WTC11 (cell line): ENCODE results near the gene SLC24A3.

ENCODE experiments used
- AR ChIP-seq: fragments of 250-450 bp; sonication (Bioruptor Pico); IDR thresholded peaks from 2 replicates; pipeline ENCODE4 v1.9.0; 2021; ENCODE audit warnings: mild to moderate bottlenecking
- JUN ChIP-seq: sonication (generic); formaldehyde crosslinking; IDR thresholded peaks from 2 replicates; pipeline ENCODE4 v1.8.0; 2023; ENCODE audit warnings: mild to moderate bottlenecking, missing genetic modification reagents
- MAX ChIP-seq: sonication (generic); formaldehyde crosslinking; IDR thresholded peaks from 2 replicates; pipeline ENCODE4 v1.8.0; 2022; ENCODE audit warnings: mild to moderate bottlenecking, missing genetic modification reagents
- TCF7 ChIP-seq: sonication (generic); formaldehyde crosslinking; IDR thresholded peaks from 2 replicates; pipeline ENCODE4 v1.8.0; 2022; ENCODE audit warnings: mild to moderate bottlenecking, low read depth, missing genetic modification reagents, moderate library complexity
- ZNF425 ChIP-seq: fragments of 250-450 bp; sonication (Bioruptor Pico); conservative IDR thresholded peaks from 2 replicates; pipeline ENCODE4 v1.9.0; 2021; ENCODE audit warnings: mild to moderate bottlenecking
- TF ChIP-seq, protein P1 (sequence below): fragments of 200-600 bp; IDR thresholded peaks from 2 replicates; pipeline ENCODE4 v1.8.0; 2022; ENCODE audit warnings: antibody characterized with exemption
- TF ChIP-seq, protein P2 (sequence below): sonication (generic); formaldehyde crosslinking; IDR thresholded peaks from 2 replicates; pipeline ENCODE4 v1.8.0; 2022; ENCODE audit warnings: mild to moderate bottlenecking, missing genetic modification reagents

DNA sequence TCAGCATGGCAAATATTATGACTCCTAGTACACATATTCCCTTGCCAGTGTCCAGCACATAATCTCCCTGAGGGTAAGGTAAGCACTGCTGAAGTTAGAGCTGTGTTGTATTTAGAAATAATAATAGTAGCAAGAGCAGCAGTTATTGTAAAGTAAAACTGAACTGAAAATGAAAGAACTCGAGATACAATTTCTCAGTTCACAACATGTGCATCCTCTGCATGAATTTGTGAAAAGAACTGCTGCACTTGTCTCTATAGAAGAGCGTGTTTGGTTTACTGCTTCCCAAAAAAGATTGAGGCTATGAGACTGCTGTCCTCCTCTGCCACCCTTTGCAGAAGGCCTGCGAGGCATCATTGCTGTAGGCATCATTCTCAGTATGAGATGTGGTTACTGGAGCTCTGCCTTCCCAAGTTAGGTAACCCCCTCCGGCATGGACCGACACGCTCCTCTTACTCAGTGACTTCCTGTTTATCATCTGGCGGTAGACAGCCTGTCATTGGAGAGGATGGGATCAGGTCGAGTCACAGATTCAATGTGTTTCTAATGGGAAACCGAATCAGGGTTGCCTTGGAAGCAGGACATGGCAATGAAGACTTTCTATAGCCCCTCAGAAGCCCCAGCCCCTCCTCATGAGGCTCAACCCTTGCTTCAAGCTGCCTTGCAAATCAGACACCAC is 48.1 kb downstream of the SLC24A3 start:
- TF ChIP-seq AR, result no peak
- TF ChIP-seq, protein P1, sequence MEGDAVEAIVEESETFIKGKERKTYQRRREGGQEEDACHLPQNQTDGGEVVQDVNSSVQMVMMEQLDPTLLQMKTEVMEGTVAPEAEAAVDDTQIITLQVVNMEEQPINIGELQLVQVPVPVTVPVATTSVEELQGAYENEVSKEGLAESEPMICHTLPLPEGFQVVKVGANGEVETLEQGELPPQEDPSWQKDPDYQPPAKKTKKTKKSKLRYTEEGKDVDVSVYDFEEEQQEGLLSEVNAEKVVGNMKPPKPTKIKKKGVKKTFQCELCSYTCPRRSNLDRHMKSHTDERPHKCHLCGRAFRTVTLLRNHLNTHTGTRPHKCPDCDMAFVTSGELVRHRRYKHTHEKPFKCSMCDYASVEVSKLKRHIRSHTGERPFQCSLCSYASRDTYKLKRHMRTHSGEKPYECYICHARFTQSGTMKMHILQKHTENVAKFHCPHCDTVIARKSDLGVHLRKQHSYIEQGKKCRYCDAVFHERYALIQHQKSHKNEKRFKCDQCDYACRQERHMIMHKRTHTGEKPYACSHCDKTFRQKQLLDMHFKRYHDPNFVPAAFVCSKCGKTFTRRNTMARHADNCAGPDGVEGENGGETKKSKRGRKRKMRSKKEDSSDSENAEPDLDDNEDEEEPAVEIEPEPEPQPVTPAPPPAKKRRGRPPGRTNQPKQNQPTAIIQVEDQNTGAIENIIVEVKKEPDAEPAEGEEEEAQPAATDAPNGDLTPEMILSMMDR, result no peak
- TF ChIP-seq, protein P2, sequence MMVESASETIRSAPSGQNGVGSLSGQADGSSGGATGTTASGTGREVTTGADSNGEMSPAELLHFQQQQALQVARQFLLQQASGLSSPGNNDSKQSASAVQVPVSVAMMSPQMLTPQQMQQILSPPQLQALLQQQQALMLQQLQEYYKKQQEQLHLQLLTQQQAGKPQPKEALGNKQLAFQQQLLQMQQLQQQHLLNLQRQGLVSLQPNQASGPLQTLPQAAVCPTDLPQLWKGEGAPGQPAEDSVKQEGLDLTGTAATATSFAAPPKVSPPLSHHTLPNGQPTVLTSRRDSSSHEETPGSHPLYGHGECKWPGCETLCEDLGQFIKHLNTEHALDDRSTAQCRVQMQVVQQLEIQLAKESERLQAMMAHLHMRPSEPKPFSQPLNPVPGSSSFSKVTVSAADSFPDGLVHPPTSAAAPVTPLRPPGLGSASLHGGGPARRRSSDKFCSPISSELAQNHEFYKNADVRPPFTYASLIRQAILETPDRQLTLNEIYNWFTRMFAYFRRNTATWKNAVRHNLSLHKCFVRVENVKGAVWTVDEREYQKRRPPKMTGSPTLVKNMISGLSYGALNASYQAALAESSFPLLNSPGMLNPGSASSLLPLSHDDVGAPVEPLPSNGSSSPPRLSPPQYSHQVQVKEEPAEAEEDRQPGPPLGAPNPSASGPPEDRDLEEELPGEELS (CRISPR knock-in tag), result no peak
- TF ChIP-seq MAX, result no peak
- TF ChIP-seq JUN (CRISPR knock-in tag), result no peak
- no peak for TF ChIP-seq ZNF425 (CRISPR knock-in tag)
- no peak for TF ChIP-seq TCF7 (CRISPR knock-in tag)
